22Rv1 (cell line): ENCODE measurements around the gene ROBO4.

Source experiments
- CTCF ChIP-seq: fragments of 450-650 bp; IDR thresholded peaks from 2 replicates; pipeline ENCODE4 v1.5.1; 2017; ENCODE audit warnings: mild to moderate bottlenecking
- ZFX ChIP-seq: fragments of 450-650 bp; IDR thresholded peaks from 2 replicates; pipeline ENCODE4 v1.6.1; 2017; ENCODE audit warnings: antibody characterized with exemption, borderline replicate concordance

- TF ChIP-seq CTCF: no peak
- no peak for TF ChIP-seq ZFX
Measured at GRCh38 chr11:124872741-124873140, 24.9 kb downstream of the ROBO4 start.
